Panc1 (cell line): ENCODE data around the gene CMTM6. TPM values are rescaled to one million over a fixed set of nuclear protein-coding genes. Genes with fewer than 3 reads are reported as not detected.

Experiments used
- ATAC-seq: fragments of 200-7000 bp; cut with Tn5 transposase; 2 replicates; pipeline ENCODE4 v1.9.1; 2020; ENCODE audit warnings: mild to moderate bottlenecking, moderate library complexity
- BruUV-seq: library from RNA; stranded (reverse); fragments of 400-500 nt; replicated peaks from 2 replicates; lab custom pipeline; 2021; lab: Mats Ljungman, UMichigan
- CTCF ChIA-PET: fragments of 300-600 bp; sonication (Branson Sonifier 250); formaldehyde crosslinking; loops from one replicate; lab custom pipeline; 2022; ENCODE audit warnings: antibody characterized with exemption; lab: Charles Lee
- POLR2A ChIA-PET: fragments of 300-600 bp; sonication (Branson Sonifier 250); formaldehyde crosslinking; loops from one replicate; lab custom pipeline; 2022; ENCODE audit warnings: antibody characterized with exemption; lab: Charles Lee
- DNase-seq: peaks from one replicate; pipeline ENCODE4 v3.0.0-alpha.2; 2010; ENCODE audit warnings: low read depth, low spot score
- H3K27ac ChIP-seq: 2 replicates; pipeline ENCODE4 v1.5.1; 2011; ENCODE audit warnings: mild to moderate bottlenecking, low read length, inconsistent platforms
- H3K27me3 ChIP-seq: fragments of 200-500 bp; sonication (Bioruptor generic); 2 replicates; pipeline ENCODE4 v1.6.0; 2014; ENCODE audit warnings: low read length, inconsistent platforms; ENCODE audit not compliant: control insufficient read depth, insufficient read depth
- H3K36me3 ChIP-seq: fragments of 200-500 bp; sonication (Bioruptor generic); 2 replicates; pipeline ENCODE4 v1.5.1; 2014; ENCODE audit warnings: inconsistent platforms, mild to moderate bottlenecking, low read length, moderate library complexity; ENCODE audit not compliant: control insufficient read depth, insufficient read depth
- H3K4me1 ChIP-seq: 2 replicates; pipeline ENCODE4 v1.5.1; 2011; ENCODE audit warnings: inconsistent platforms, mild to moderate bottlenecking, low read length, moderate library complexity; ENCODE audit not compliant: control insufficient read depth, insufficient read depth
- H3K4me3 ChIP-seq, 2 experiments: 2 replicates each; pipeline ENCODE4 v1.5.1; 2011 to 2012; ENCODE audit warnings: low read depth in 2 of 2, low read length in 2 of 2, mild to moderate bottlenecking in 2 of 2, inconsistent platforms in 1 of 2, moderate library complexity in 1 of 2
- H3K9me3 ChIP-seq: fragments of 200-500 bp; sonication (Bioruptor generic); 2 replicates; pipeline ENCODE4 v1.5.1; 2014; ENCODE audit warnings: low read depth, mild to moderate bottlenecking, inconsistent platforms, low read length, moderate library complexity; ENCODE audit not compliant: control insufficient read depth, insufficient read depth
- POLR2AphosphoS5 ChIP-seq: IDR thresholded peaks from 2 replicates; pipeline ENCODE4 v1.6.1; 2012; ENCODE audit warnings: mild to moderate bottlenecking, low read depth, low read length, moderate library complexity
- SIN3A ChIP-seq: IDR thresholded peaks from 2 replicates; pipeline ENCODE4 v1.6.1; 2012; ENCODE audit warnings: low read depth, mild to moderate bottlenecking, low read length, moderate library complexity, borderline replicate concordance; ENCODE audit not compliant: insufficient read depth
- TCF7L2 ChIP-seq: IDR thresholded peaks from 2 replicates; pipeline ENCODE4 v1.6.1; 2011; ENCODE audit warnings: mild to moderate bottlenecking, low read depth, low read length, inconsistent platforms
- in situ Hi-C: cut with HindIII; loops from 2 replicates; pipeline ENCODE4 v1.10.0; 2016; ENCODE audit warnings: low sequenced_read_pairs, low pct_unique_long_range_greater_than_20kb
- intact Hi-C: fragments of 100-400 bp; cut with micrococcal nuclease; formaldehyde crosslinking; loops from one replicate; pipeline ENCODE4 v1.10.0; 2022; ENCODE audit not compliant: unreplicated experiment
- total RNA-seq: library from RNA; stranded (reverse); gene quantifications from one replicate; pipeline ENCODE4 v1.2.1, GENCODE V29; 2021; ENCODE audit not compliant: unreplicated experiment
- TF ChIP-seq, protein P1 (sequence below), 2 experiments: IDR thresholded peaks; 2 replicates each; pipeline ENCODE4 v1.6.1; 2011 to 2012; ENCODE audit warnings: low read depth in 2 of 2, control low read depth in 1 of 2, low read length in 1 of 2, mild to moderate bottlenecking in 1 of 2, moderate library complexity in 1 of 2; ENCODE audit not compliant: insufficient read depth in 1 of 2
- TF ChIP-seq, protein P2 (sequence below): fragments of 450-650 bp; IDR thresholded peaks from 2 replicates; pipeline ENCODE4 v1.5.1; 2017; ENCODE audit warnings: mild to moderate bottlenecking

Gene CMTM6
- total RNA-seq, 1 experiment from 2014 or later: 56.4 TPM

DNA sequence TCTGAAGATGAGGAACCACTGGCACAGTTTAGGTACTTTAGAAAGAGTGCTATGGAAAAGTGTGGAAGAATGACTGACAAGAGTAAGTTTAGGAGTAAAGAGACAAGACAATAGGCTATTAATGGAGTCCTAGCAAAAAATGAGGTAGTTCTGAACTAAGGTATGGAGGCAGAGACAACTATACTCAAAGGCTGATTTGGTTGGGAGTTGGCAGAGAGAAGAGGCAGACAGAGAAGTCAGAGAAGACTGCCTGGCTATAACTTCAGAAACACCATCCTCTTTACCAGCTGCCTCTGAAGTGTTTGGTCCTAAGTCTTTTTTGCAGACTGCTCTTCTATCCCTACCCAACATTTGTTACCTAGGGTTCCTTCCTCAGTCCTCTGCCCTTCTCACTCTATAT, 48.8 kb upstream of the CMTM6 start:
- no peaks in the 10 kb centered on the region for H3K36me3 ChIP-seq
- no peak overlapping the region for H3K4me3 ChIP-seq
- TF ChIP-seq, protein P1, sequence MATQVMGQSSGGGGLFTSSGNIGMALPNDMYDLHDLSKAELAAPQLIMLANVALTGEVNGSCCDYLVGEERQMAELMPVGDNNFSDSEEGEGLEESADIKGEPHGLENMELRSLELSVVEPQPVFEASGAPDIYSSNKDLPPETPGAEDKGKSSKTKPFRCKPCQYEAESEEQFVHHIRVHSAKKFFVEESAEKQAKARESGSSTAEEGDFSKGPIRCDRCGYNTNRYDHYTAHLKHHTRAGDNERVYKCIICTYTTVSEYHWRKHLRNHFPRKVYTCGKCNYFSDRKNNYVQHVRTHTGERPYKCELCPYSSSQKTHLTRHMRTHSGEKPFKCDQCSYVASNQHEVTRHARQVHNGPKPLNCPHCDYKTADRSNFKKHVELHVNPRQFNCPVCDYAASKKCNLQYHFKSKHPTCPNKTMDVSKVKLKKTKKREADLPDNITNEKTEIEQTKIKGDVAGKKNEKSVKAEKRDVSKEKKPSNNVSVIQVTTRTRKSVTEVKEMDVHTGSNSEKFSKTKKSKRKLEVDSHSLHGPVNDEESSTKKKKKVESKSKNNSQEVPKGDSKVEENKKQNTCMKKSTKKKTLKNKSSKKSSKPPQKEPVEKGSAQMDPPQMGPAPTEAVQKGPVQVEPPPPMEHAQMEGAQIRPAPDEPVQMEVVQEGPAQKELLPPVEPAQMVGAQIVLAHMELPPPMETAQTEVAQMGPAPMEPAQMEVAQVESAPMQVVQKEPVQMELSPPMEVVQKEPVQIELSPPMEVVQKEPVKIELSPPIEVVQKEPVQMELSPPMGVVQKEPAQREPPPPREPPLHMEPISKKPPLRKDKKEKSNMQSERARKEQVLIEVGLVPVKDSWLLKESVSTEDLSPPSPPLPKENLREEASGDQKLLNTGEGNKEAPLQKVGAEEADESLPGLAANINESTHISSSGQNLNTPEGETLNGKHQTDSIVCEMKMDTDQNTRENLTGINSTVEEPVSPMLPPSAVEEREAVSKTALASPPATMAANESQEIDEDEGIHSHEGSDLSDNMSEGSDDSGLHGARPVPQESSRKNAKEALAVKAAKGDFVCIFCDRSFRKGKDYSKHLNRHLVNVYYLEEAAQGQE (IDR thresholded peaks at IDR 0.05; ENCODE audit: insufficient read depth in 1 of 2, low read depth in 2 of 2, low read length in 1 of 2): no peak
- TF ChIP-seq POLR2AphosphoS5: no peak
- TF ChIP-seq, protein P2, sequence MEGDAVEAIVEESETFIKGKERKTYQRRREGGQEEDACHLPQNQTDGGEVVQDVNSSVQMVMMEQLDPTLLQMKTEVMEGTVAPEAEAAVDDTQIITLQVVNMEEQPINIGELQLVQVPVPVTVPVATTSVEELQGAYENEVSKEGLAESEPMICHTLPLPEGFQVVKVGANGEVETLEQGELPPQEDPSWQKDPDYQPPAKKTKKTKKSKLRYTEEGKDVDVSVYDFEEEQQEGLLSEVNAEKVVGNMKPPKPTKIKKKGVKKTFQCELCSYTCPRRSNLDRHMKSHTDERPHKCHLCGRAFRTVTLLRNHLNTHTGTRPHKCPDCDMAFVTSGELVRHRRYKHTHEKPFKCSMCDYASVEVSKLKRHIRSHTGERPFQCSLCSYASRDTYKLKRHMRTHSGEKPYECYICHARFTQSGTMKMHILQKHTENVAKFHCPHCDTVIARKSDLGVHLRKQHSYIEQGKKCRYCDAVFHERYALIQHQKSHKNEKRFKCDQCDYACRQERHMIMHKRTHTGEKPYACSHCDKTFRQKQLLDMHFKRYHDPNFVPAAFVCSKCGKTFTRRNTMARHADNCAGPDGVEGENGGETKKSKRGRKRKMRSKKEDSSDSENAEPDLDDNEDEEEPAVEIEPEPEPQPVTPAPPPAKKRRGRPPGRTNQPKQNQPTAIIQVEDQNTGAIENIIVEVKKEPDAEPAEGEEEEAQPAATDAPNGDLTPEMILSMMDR: no peak
- no peak for TF ChIP-seq TCF7L2
- no peak for TF ChIP-seq SIN3A
- ChIA-PET POLR2A (no interaction called here), CTCF (no interaction called here)
- in situ Hi-C loops (no loop called here), intact Hi-C loops (no loop called here)
- no peaks in the 10 kb centered on the region for H3K9me3 ChIP-seq
- DNase-seq: no peak
- H3K27ac ChIP-seq: no peak overlapping the region
- H3K27me3 ChIP-seq: no peaks in the 10 kb centered on the region
- ATAC-seq: no peak
- H3K4me1 ChIP-seq: no peaks in the 10 kb centered on the region
- BruUV-seq: no TSS peak

DNA sequence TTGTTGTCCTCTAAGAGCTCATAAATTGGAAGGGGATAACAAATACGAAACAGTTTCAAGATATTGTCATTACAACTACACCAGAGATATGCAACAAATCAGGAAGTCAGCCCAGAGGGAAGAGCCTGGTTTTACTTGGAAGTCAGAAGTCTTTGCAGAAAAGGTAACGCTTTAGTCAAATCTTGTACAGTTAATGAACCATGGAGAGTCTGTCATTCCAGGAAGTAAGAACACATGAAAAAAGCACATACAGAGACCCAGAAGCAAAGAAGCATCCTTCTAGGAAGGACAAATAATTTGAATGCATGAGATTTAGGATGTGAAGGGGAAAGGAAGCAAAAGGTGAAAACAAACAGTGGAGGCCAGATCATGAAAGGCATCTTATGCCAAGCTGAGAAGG, 48.4 kb upstream of the CMTM6 start:
- Histone ChIP-seq H3K4me1 (no peaks in the 10 kb centered on the region), H3K4me3 (no peak overlapping the region), H3K36me3 (no peaks in the 10 kb centered on the region), H3K9me3 (no peaks in the 10 kb centered on the region), H3K27ac (no peak overlapping the region), H3K27me3 (no peaks in the 10 kb centered on the region)
- ChIA-PET POLR2A (no interaction called here), CTCF (no interaction called here)
- ATAC-seq (no peak), DNase-seq (no peak)
- TF ChIP-seq TCF7L2: no peak
- TF ChIP-seq, protein P2: no peak
- TF ChIP-seq SIN3A: no peak
- TF ChIP-seq, protein P1 (IDR thresholded peaks at IDR 0.05; ENCODE audit: insufficient read depth in 1 of 2, low read depth in 2 of 2, low read length in 1 of 2): no peak
- no peak for TF ChIP-seq POLR2AphosphoS5
- BruUV-seq: no TSS peak
- intact Hi-C loops: no loop called here
- in situ Hi-C loops: no loop called here
